ENCODE measurements around the gene GAL3ST1.
"Not testable (repeated sequence)": the region's sequence is repeated elsewhere in the genome, so short reads cannot be mapped to it uniquely, and the experiment has no call there.

The GAL3ST1 gene

GRCh38 chr22:30574095-30574981 lies at the start of gene GAL3ST1:
Gene GAL3ST1 (minus strand): TSS chr22:30574665. CDS start chr22:30557392, 17,273 bp downstream.
- DNase-seq (ENCODE audit: low spot score), result peak; percentile 88

GRCh38 chr22:30619909-30620308 lies 45.4 kb upstream of the GAL3ST1 start:
- not testable (repeated sequence) for DNase-seq (ENCODE audit: low spot score)

- DNase-seq (ENCODE audit: low spot score), result no peak
Measured at GRCh38 chr22:30617819-30618218, 43.4 kb upstream of the GAL3ST1 start.

- DNase-seq (ENCODE audit: low spot score), result no peak
Measured at GRCh38 chr22:30615543-30615954, 41.1 kb upstream of the GAL3ST1 start.

GRCh38 chr22:30614879-30615278 lies 40.4 kb upstream of the GAL3ST1 start:
- no peak for DNase-seq (ENCODE audit: low spot score)

GRCh38 chr22:30614268-30614667 lies 39.8 kb upstream of the GAL3ST1 start:
- no peak for DNase-seq (ENCODE audit: low spot score)

GRCh38 chr22:30612789-30613188 lies 38.3 kb upstream of the GAL3ST1 start:
- DNase-seq (ENCODE audit: low spot score), result no peak

- no peak for DNase-seq (ENCODE audit: low spot score)
Measured at GRCh38 chr22:30611197-30611596, 36.7 kb upstream of the GAL3ST1 start.

- no peak for DNase-seq (ENCODE audit: low spot score)
Measured at GRCh38 chr22:30610299-30610698, 35.8 kb upstream of the GAL3ST1 start.

- peak; percentile 66 for DNase-seq (ENCODE audit: low spot score)
Measured at GRCh38 chr22:30609260-30610185, 35.1 kb upstream of the GAL3ST1 start.

GRCh38 chr22:30607939-30608338 lies 33.5 kb upstream of the GAL3ST1 start:
- DNase-seq (ENCODE audit: low spot score), result no peak

GRCh38 chr22:30607300-30607930 lies 33.0 kb upstream of the GAL3ST1 start:
- no peak for DNase-seq (ENCODE audit: low spot score)

GRCh38 chr22:30606455-30607299 lies 32.2 kb upstream of the GAL3ST1 start, which contains the start of gene TCN2:
Gene TCN2 (plus strand): TSS chr22:30607174. CDS start chr22:30607332, 158 bp downstream.
- peak; percentile 76 for DNase-seq (ENCODE audit: low spot score)

GRCh38 chr22:30605449-30606110 lies 31.1 kb upstream of the GAL3ST1 start:
- peak; percentile 59 for DNase-seq (ENCODE audit: low spot score)

GRCh38 chr22:30604723-30605122 lies 30.3 kb upstream of the GAL3ST1 start:
- no peak for DNase-seq (ENCODE audit: low spot score)

- DNase-seq (ENCODE audit: low spot score), result no peak
Measured at GRCh38 chr22:30603801-30604200, 29.3 kb upstream of the GAL3ST1 start.

GRCh38 chr22:30602049-30602448 lies 27.6 kb upstream of the GAL3ST1 start:
- no peak for DNase-seq (ENCODE audit: low spot score)

GRCh38 chr22:30601464-30601863 lies 27.0 kb upstream of the GAL3ST1 start:
- DNase-seq (ENCODE audit: low spot score), result no peak

- no peak for DNase-seq (ENCODE audit: low spot score)
Measured at GRCh38 chr22:30600921-30601320, 26.5 kb upstream of the GAL3ST1 start.

- DNase-seq (ENCODE audit: low spot score), result no peak
Measured at GRCh38 chr22:30598986-30599385, 24.5 kb upstream of the GAL3ST1 start.

- no peak for DNase-seq (ENCODE audit: low spot score)
Measured at GRCh38 chr22:30596886-30597285, 22.4 kb upstream of the GAL3ST1 start.

Measured in pons (tissue), 1 donor.